Uterus (tissue), 4 donors: ENCODE data around the gene GLCCI1. TPM values are rescaled to one million over a fixed set of nuclear protein-coding genes. Genes with fewer than 3 reads are reported as not detected.

Experiments used
- DNase-seq, 2 donors: peaks; one replicate each; pipeline ENCODE4 v3.0.0-alpha.2; 2019 to 2020
- H3K27ac ChIP-seq, 2 donors: fragments of 200-600 bp; sonication (generic); 1 replicate in 1 of 2; 2 replicates in 1 of 2; pipeline ENCODE4 v1.5.1; 2016 to 2018
- H3K27me3 ChIP-seq, 2 donors: fragments of 200-600 bp; sonication (generic); one replicate each; pipeline ENCODE4 v1.5.1; 2018 to 2019; ENCODE audit warnings: control low read depth in 1 of 2
- H3K36me3 ChIP-seq, 2 donors: fragments of 200-600 bp; sonication (generic); one replicate each; pipeline ENCODE4 v1.5.1; 2019; ENCODE audit warnings: control low read depth in 1 of 2
- H3K4me1 ChIP-seq, 2 donors: fragments of 200-600 bp; sonication (generic); one replicate each; pipeline ENCODE4 v1.5.1; 2018 to 2019; ENCODE audit warnings: control low read depth in 1 of 2
- H3K4me3 ChIP-seq, 2 donors: fragments of 200-600 bp; sonication (generic); 1 replicate in 1 of 2; 2 replicates in 1 of 2; pipeline ENCODE4 v1.5.1; 2018 to 2019; ENCODE audit warnings: mild to moderate bottlenecking in 1 of 2
- H3K9me3 ChIP-seq, 2 donors: fragments of 200-600 bp; sonication (generic); one replicate each; pipeline ENCODE4 v1.5.1; 2019; ENCODE audit warnings: control low read depth in 1 of 2
- CTCF ChIP-seq, 4 experiments: fragments of 200-600 bp in 2 of 4; fragments of 450-650 bp in 2 of 4; sonication (generic) in 2 of 4; IDR thresholded peaks; one replicate each; pipeline ENCODE4 v1.5.1; 2016 to 2019; ENCODE audit warnings: antibody characterized with exemption in 4 of 4, mild to moderate bottlenecking in 2 of 4, moderate library complexity in 1 of 4
- POLR2A ChIP-seq, 2 donors: fragments of 450-650 bp; IDR thresholded peaks; one replicate each; pipeline ENCODE4 v1.6.1; 2016; ENCODE audit warnings: antibody characterized with exemption in 2 of 2, mild to moderate bottlenecking in 1 of 2, moderate library complexity in 1 of 2
- intact Hi-C: fragments of 100-400 bp; cut with DNase I; formaldehyde crosslinking; loops from one replicate; pipeline ENCODE4 v1.15.1; 2023; ENCODE audit warnings: low total_unique reads
- total RNA-seq, 4 donors: library from RNA; depleted of rRNA in 3 of 4; stranded (reverse); fragments of >200 nt in 3 of 4; gene quantifications; one replicate each; pipeline versions ENCODE4 v1.1.0 to v1.2.4, GENCODE V29; 2014 to 2023
- donor health status: DM: yes; HTN: yes; CAD: no.

The GLCCI1 gene
- total RNA-seq, 4 donors from 2014 or later = 2.9 to 21.6 (median 9.0) TPM

GRCh38 chr7:7970531-7971307 lies 2.1 kb downstream of the GLCCI1 start:
- no peak for TF ChIP-seq CTCF (IDR thresholded peaks at IDR 0.05)
- no peak for TF ChIP-seq POLR2A (IDR thresholded peaks at IDR 0.05)
- Histone ChIP-seq H3K36me3 (no peaks in the 10 kb centered on the region), H3K9me3 (no peaks in the 10 kb centered on the region), H3K4me1 (no peaks in the 10 kb centered on the region), H3K4me3 (peak overlapping the region; percentile 68 to 97), H3K27me3 (no peaks in the 10 kb centered on the region), H3K27ac (peak overlapping the region; percentile 94 to 99)
- intact Hi-C loops = no loop called here
- no peak for DNase-seq

GRCh38 chr7:7971308-7972040 lies 2.9 kb downstream of the GLCCI1 start:
- H3K27me3 ChIP-seq = no peaks in the 10 kb centered on the region
- H3K36me3 ChIP-seq = no peaks in the 10 kb centered on the region
- no peaks in the 10 kb centered on the region for H3K9me3 ChIP-seq
- intact Hi-C loops = no loop called here
- DNase-seq = no peak
- no peak overlapping the region for H3K4me3 ChIP-seq
- H3K27ac ChIP-seq = no peak overlapping the region
- no peaks in the 10 kb centered on the region for H3K4me1 ChIP-seq
- TF ChIP-seq POLR2A (IDR thresholded peaks at IDR 0.05) (no peak), CTCF (IDR thresholded peaks at IDR 0.05) (no peak)

- H3K9me3 ChIP-seq = no peaks in the 10 kb centered on the region
- no peak overlapping the region for H3K4me3 ChIP-seq
- no peaks in the 10 kb centered on the region for H3K27me3 ChIP-seq
- no peak overlapping the region for H3K27ac ChIP-seq
- no peak for DNase-seq
- no peaks in the 10 kb centered on the region for H3K4me1 ChIP-seq
- intact Hi-C loops = no loop called here
- TF ChIP-seq CTCF (IDR thresholded peaks at IDR 0.05) (no peak), POLR2A (IDR thresholded peaks at IDR 0.05) (no peak)
- no peaks in the 10 kb centered on the region for H3K36me3 ChIP-seq
Measured at GRCh38 chr7:7972128-7972527, 3.5 kb downstream of the GLCCI1 start.

- Histone ChIP-seq H3K36me3 (no peaks in the 10 kb centered on the region), H3K27me3 (no peaks in the 10 kb centered on the region), H3K9me3 (no peaks in the 10 kb centered on the region), H3K4me3 (no peak overlapping the region), H3K4me1 (no peaks in the 10 kb centered on the region), H3K27ac (no peak overlapping the region)
- TF ChIP-seq POLR2A (IDR thresholded peaks at IDR 0.05) = no peak
- TF ChIP-seq CTCF (IDR thresholded peaks at IDR 0.05) = no peak
- DNase-seq = no peak
- intact Hi-C loops = no loop called here
Measured at GRCh38 chr7:7972922-7973594, 4.5 kb downstream of the GLCCI1 start.

- no peaks in the 10 kb centered on the region for H3K36me3 ChIP-seq
- H3K4me1 ChIP-seq = no peaks in the 10 kb centered on the region
- no peak overlapping the region for H3K4me3 ChIP-seq
- no peaks in the 10 kb centered on the region for H3K27me3 ChIP-seq
- intact Hi-C loops = no loop called here
- DNase-seq = no peak
- H3K9me3 ChIP-seq = no peaks in the 10 kb centered on the region
- TF ChIP-seq CTCF (IDR thresholded peaks at IDR 0.05) = no peak
- TF ChIP-seq POLR2A (IDR thresholded peaks at IDR 0.05) = no peak
- H3K27ac ChIP-seq = no peak overlapping the region
Measured at GRCh38 chr7:7976677-7977076, 8.1 kb downstream of the GLCCI1 start.
